Parathyroid adenoma (tissue), 2 donors: ENCODE measurements around the gene NACC1.
"Not testable (repeated sequence)": the region's sequence is repeated elsewhere in the genome, so short reads cannot be mapped to it uniquely, and the experiment has no call there.

Experiments
- H2AFZ ChIP-seq: fragments of 300-600 bp; sonication (generic); one replicate; pipeline ENCODE4 v1.7.0; 2017; ENCODE audit warnings: antibody characterized with exemption, mild to moderate bottlenecking
- H3K27ac ChIP-seq: fragments of 300-600 bp; sonication (generic); one replicate; pipeline ENCODE4 v1.7.0; 2017
- H3K27me3 ChIP-seq: fragments of 300-600 bp; sonication (generic); one replicate; pipeline ENCODE4 v1.7.0; 2017; ENCODE audit warnings: low read length; ENCODE audit not compliant: control insufficient read depth, insufficient read depth
- H3K36me3 ChIP-seq: fragments of 300-600 bp; sonication (generic); one replicate; pipeline ENCODE4 v1.7.0; 2017; ENCODE audit warnings: low read length; ENCODE audit not compliant: control insufficient read depth, insufficient read depth
- H3K4me1 ChIP-seq: fragments of 300-600 bp; sonication (generic); one replicate; pipeline ENCODE4 v1.7.0; 2017; ENCODE audit warnings: control low read depth
- H3K4me2 ChIP-seq: fragments of 300-600 bp; sonication (generic); one replicate; pipeline ENCODE4 v1.7.0; 2017; ENCODE audit warnings: low read length
- H3K4me3 ChIP-seq: fragments of 300-600 bp; sonication (generic); one replicate; pipeline ENCODE4 v1.7.0; 2017; ENCODE audit warnings: low read depth, low read length
- H3K79me2 ChIP-seq: fragments of 300-600 bp; sonication (generic); one replicate; pipeline ENCODE4 v1.7.0; 2017; ENCODE audit warnings: control low read depth
- H3K9ac ChIP-seq: fragments of 300-600 bp; sonication (generic); one replicate; pipeline ENCODE4 v1.7.0; 2017; ENCODE audit warnings: mild to moderate bottlenecking
- H3K9me3 ChIP-seq: fragments of 300-600 bp; sonication (generic); one replicate; pipeline ENCODE4 v1.7.0; 2017; ENCODE audit warnings: low read length; ENCODE audit not compliant: control insufficient read depth
- TF ChIP-seq, protein P1 (sequence below): fragments of 300-600 bp; sonication (generic); IDR thresholded peaks from one replicate; pipeline ENCODE4 v1.7.0; 2017; ENCODE audit warnings: antibody characterized with exemption, mild to moderate bottlenecking
- donor health status: primary hyperparathyroidism.

NACC1 gene

DNA sequence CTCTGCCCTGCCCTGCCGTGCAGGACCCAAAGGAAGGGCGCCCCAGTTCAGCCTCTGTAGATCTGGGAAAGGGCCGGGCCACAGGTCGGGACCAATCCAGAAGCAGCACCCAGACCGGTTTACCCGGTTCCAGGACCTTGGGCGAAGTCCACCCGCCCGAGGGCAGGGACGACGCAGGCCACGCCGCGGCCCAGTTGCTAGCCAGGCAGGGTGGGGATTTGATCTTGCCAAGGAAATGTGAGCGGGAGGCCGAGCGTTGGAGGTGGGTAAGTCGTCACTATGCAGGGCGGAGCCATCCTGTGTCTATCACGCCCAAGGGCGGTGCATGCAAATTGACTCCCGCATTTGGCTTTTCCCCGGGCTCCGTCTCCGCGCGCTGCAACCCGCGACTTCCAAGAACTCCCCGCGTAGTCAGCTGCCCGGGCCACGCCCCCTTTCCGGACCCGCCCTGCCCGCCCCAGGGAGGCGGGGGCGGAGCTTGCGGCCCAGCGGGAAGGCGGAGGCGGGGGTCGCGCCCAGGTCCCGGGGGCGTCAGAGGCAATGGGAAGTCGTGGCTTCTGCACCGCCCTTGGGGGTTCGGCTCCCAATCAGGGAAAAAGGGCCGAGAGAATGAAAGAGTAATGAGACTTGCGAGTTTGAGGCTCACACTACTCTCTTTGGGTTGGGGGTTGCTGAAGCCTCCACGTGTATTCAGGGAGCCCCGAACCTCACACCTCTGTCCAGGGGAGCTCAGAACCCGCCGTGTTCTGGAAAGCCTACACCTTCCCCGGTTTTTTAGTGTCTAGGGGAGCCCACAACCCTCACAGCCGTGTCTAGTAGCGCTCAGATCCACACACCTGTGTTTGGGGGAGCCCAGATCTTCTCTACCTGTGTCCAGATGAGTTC, 44.9 kb downstream of the NACC1 start:
- peaks cover 31% of the 10 kb centered on the region for H3K4me1 ChIP-seq
- no peaks in the 10 kb centered on the region for H3K79me2 ChIP-seq
- no peak overlapping the region for H3K9ac ChIP-seq
- peak overlapping the region; percentile 93 for H3K27ac ChIP-seq
- TF ChIP-seq, protein P1, sequence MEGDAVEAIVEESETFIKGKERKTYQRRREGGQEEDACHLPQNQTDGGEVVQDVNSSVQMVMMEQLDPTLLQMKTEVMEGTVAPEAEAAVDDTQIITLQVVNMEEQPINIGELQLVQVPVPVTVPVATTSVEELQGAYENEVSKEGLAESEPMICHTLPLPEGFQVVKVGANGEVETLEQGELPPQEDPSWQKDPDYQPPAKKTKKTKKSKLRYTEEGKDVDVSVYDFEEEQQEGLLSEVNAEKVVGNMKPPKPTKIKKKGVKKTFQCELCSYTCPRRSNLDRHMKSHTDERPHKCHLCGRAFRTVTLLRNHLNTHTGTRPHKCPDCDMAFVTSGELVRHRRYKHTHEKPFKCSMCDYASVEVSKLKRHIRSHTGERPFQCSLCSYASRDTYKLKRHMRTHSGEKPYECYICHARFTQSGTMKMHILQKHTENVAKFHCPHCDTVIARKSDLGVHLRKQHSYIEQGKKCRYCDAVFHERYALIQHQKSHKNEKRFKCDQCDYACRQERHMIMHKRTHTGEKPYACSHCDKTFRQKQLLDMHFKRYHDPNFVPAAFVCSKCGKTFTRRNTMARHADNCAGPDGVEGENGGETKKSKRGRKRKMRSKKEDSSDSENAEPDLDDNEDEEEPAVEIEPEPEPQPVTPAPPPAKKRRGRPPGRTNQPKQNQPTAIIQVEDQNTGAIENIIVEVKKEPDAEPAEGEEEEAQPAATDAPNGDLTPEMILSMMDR = no peak
- peak overlapping the region; percentile 88 for H2AFZ ChIP-seq
- no peaks in the 10 kb centered on the region for H3K36me3 ChIP-seq
- peak overlapping the region; percentile 68 for H3K4me2 ChIP-seq
- no peaks in the 10 kb centered on the region for H3K27me3 ChIP-seq
- H3K4me3 ChIP-seq = peak overlapping the region; percentile 66
- no peaks in the 10 kb centered on the region for H3K9me3 ChIP-seq

DNA sequence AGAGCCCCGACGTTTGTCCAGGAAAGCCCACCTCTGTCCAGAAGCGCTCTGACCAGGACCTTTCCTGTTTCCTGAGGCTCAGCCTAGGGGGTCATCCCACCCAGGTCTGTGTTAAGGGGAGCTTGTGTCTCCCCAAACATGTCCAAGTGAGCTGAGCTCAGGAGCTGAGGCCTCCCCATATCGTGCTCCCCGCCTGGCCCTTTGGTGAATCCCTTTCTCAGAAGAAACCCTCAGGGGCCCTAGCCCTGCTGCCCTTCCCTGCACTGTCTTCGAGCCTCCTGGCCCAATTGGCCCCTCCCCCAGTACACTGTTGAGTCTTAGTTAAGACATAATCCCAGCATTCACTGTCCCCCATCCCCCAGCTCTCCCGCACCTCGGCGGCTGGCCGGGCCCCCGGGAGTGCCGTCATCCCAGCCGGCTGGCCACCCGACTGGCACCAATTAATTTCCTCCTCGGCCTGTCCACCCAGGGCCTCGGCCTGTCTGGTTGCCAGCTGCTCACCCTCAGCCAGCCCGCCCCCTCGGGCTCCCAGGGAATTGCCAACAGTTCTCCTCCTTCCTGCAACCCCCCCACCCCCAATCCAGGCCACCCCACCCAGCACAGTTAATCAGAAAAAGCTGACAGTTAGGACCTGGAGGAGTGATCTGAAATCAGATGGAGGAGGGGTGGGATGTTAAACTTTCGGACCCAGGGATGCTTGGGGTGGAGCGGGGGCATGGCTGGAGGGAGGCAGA, 45.7 kb downstream of the NACC1 start:
- H3K4me2 ChIP-seq = peak overlapping the region; percentile 68
- peaks cover 31% of the 10 kb centered on the region for H3K4me1 ChIP-seq
- peak overlapping the region; percentile 32 for H3K4me3 ChIP-seq
- no peaks in the 10 kb centered on the region for H3K27me3 ChIP-seq
- peak overlapping the region; percentile 88 for H2AFZ ChIP-seq
- TF ChIP-seq, protein P1 = peak; percentile 9
- no peak overlapping the region for H3K9ac ChIP-seq
- no peaks in the 10 kb centered on the region for H3K79me2 ChIP-seq
- H3K27ac ChIP-seq = peak overlapping the region; percentile 93
- no peaks in the 10 kb centered on the region for H3K9me3 ChIP-seq
- no peaks in the 10 kb centered on the region for H3K36me3 ChIP-seq

DNA sequence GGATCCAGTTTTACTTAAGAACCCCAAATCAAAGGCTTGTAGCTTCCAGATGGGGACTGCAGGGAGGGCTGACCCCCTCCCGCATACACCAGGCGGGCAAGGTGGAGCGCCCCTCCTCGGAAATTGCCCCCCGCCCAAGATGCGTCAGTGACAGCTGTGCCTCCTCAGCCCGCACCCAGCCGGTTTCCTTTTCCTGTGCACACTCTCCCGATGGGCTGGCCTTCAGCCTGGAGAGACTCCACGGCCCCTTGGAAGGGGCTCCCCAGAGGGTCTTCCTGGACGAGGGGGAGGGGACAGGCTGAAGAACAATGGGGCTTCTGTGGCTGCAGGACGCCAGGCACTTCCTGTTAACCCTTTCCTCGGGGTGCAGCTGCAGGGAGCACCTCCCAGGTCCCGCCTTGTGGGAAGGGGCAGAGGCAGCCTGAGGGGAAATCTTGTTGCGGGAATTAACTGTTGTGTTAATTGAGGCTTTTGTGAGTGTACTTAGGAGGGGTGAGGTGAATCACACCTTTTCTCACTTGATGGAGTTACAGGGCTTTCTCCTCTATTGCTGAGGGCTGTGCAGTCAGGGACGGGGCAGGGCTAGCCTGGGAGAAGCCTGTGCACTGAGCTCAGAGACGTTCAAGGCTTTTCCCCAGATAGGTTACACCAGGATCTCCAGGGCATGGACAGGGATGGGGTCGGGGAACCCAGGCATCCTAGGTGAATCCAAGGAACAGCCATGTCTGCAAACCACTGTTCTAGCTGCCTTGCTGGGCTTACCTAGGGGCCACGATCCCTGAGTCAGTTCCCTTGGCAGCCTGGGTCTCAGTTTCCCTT, 46.5 kb downstream of the NACC1 start:
- Histone ChIP-seq H3K27ac (peak overlapping the region; percentile 93), H3K4me3 (peak overlapping the region; percentile 32), H3K79me2 (no peaks in the 10 kb centered on the region), H3K4me2 (peak overlapping the region; percentile 68), H3K4me1 (peaks cover 31% of the 10 kb centered on the region), H3K27me3 (no peaks in the 10 kb centered on the region), H3K36me3 (no peaks in the 10 kb centered on the region), H2AFZ (peak overlapping the region; percentile 88), H3K9me3 (no peaks in the 10 kb centered on the region), H3K9ac (peak overlapping the region; percentile 34)
- TF ChIP-seq, protein P1 = no peak

DNA sequence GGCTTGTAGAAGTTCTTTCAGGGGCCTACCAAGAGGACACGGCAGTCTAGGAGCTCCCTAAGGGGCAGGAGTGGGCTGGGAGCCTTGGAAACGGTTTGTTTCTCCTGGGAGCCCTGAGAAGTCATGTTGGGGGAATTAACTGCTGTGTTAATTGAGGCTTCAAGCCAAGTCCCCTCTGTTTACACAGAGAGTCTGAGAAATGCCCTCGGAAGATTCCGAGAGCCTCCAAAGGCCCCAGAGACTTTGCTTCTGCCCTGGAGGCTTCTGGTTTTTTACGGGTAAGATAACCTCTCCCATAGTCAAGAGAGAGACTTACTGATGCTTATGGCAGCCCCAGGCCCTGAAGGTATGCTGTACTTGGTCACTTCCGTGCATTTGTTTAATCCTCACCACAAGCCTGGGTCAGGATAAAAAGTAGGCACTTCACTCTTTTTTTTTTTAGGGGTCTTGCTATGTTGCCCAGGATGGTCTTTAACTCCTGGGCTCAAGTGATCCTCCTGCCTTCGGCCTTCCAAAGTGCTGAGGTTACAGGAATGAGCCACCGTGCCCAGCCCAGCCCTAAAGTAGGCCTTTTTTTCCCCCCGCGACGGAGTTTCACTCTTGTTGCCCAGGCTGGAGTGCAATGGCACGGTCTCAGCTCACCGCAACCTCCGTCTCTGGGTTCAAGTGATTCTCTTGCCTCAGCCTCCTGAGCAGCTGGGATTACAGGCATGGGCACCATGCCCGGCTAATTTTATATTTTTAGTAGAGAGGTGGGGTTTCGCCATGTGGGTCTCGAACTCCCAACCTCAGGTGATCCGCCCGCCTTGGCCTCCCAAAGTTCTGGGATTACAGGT, 47.3 kb downstream of the NACC1 start:
- TF ChIP-seq, protein P1 = no peak
- Histone ChIP-seq H3K27ac (peak overlapping the region; percentile 93), H3K9ac (no peak overlapping the region), H3K36me3 (no peaks in the 10 kb centered on the region), H3K4me3 (no peak overlapping the region), H3K27me3 (no peaks in the 10 kb centered on the region), H3K4me1 (peaks cover 31% of the 10 kb centered on the region), H3K4me2 (no peak overlapping the region), H3K79me2 (no peaks in the 10 kb centered on the region), H2AFZ (peak overlapping the region; percentile 88), H3K9me3 (no peaks in the 10 kb centered on the region)

DNA sequence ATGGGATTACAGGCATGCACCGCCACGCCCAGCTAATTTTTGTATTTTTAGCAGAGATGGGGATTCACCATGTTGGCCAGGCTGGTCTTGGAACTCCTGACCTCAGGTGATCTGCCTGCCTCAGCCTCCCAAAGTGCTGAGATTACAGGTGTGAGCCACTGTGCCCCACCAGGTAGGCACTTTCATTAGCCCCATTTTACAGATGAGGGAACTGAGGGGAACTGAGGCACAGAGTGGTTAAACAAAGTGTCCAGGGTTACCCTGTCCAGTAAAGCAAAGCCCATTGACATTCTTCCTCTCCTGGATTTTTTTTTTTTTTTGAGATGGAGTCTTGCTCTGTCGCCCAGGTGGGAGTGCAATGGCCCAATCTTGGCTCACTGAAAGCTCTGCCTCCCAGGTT, 48.1 kb downstream of the NACC1 start:
- H3K4me3 ChIP-seq, H2AFZ ChIP-seq, H3K4me2 ChIP-seq, H3K79me2 ChIP-seq, H3K9ac ChIP-seq, H3K9me3 ChIP-seq, H3K36me3 ChIP-seq, H3K27me3 ChIP-seq: not testable (repeated sequence)
- peak overlapping the region; percentile 93 for H3K27ac ChIP-seq
- peaks cover 31% of the 10 kb centered on the region for H3K4me1 ChIP-seq
